T-helper 1 cell treated with Interleukin-12 subunit alpha and Interleukin-12 subunit beta and Interleukin-4 antibody, amounts not matched to agents 30 ng/mL and 1 ng/mL, for 36 hours (primary cell): Measurements from ENCODE around the gene ABCG2. TPM values are rescaled to one million over a fixed set of nuclear protein-coding genes. Genes with fewer than 3 reads are reported as not detected.
"Not testable (repeated sequence)": the region's sequence is repeated elsewhere in the genome, so short reads cannot be mapped to it uniquely, and the experiment has no call there.

Experiments
- intact Hi-C: fragments of 100-400 bp; cut with micrococcal nuclease; formaldehyde crosslinking; loops from one replicate; pipeline ENCODE4 v1.15.1; 2024
- total RNA-seq: library from RNA; stranded (reverse); gene quantifications from 2 replicates; pipeline ENCODE4 v1.2.3, GENCODE V29; 2022

The ABCG2 gene
- total RNA-seq, 1 donor from 2014 or later: 0.74 TPM

- intact Hi-C loops: no loop called here
Observed at GRCh38 chr4:88112856-88113255, 45.6 kb downstream of the ABCG2 start.

GRCh38 chr4:88110826-88111225 lies 47.6 kb downstream of the ABCG2 start:
- intact Hi-C loops: no loop called here

- intact Hi-C loops: no loop called here
Observed at GRCh38 chr4:88109123-88109881, 49.1 kb downstream of the ABCG2 start.

GRCh38 chr4:88108747-88109122 lies 49.7 kb downstream of the ABCG2 start:
- intact Hi-C loops: no loop called here

- intact Hi-C loops: not testable (repeated sequence)
Observed at GRCh38 chr4:88108108-88108465, 50.4 kb downstream of the ABCG2 start.

GRCh38 chr4:88107406-88108107 lies 50.9 kb downstream of the ABCG2 start:
- intact Hi-C loops: no loop called here

GRCh38 chr4:88106205-88106604 lies 52.2 kb downstream of the ABCG2 start:
- intact Hi-C loops: no loop called here

GRCh38 chr4:88104902-88105610 lies 53.4 kb downstream of the ABCG2 start:
- intact Hi-C loops: no loop called here

- intact Hi-C loops: no loop called here
Observed at GRCh38 chr4:88102026-88102425, 56.4 kb downstream of the ABCG2 start.

GRCh38 chr4:88101165-88101564 lies 57.3 kb downstream of the ABCG2 start:
- intact Hi-C loops: no loop called here

GRCh38 chr4:88098993-88099752 lies 59.3 kb downstream of the ABCG2 start:
- intact Hi-C loops: no loop called here

GRCh38 chr4:88097781-88098180 lies 60.7 kb downstream of the ABCG2 start:
- intact Hi-C loops: no loop called here

- intact Hi-C loops: no loop called here
Observed at GRCh38 chr4:88097301-88097700, 61.1 kb downstream of the ABCG2 start.

GRCh38 chr4:88093874-88094273 lies 64.6 kb downstream of the ABCG2 start:
- intact Hi-C loops: no loop called here

- intact Hi-C loops: no loop called here
Observed at GRCh38 chr4:88091378-88091777, 67.1 kb downstream of the ABCG2 start.

- intact Hi-C loops: no loop called here
Observed at GRCh38 chr4:88090898-88091297, 67.5 kb downstream of the ABCG2 start.

- intact Hi-C loops: no loop called here
Observed at GRCh38 chr4:88087004-88087403, 71.4 kb downstream of the ABCG2 start.

GRCh38 chr4:88080626-88081025 lies 77.8 kb downstream of the ABCG2 start:
- intact Hi-C loops: no loop called here

GRCh38 chr4:88078579-88078978 lies 79.9 kb downstream of the ABCG2 start:
- intact Hi-C loops: no loop called here

GRCh38 chr4:88077911-88078524 lies 80.4 kb downstream of the ABCG2 start:
- intact Hi-C loops: no loop called here

GRCh38 chr4:88075336-88075735 lies 83.1 kb downstream of the ABCG2 start:
- intact Hi-C loops: no loop called here
